GM12878 (cell line): ENCODE data around the gene HOXC5. TPM values are rescaled to one million over a fixed set of nuclear protein-coding genes. Genes with fewer than 3 reads are reported as not detected.

Source experiments
- ATAC-seq: fragments of 200-7000 bp; cut with Tn5 transposase; 3 replicates; pipeline ENCODE4 v1.9.1; 2020; ENCODE audit warnings: mild to moderate bottlenecking, moderate library complexity
- BruUV-seq: library from RNA; stranded (reverse); fragments of 400-500 nt; replicated peaks from 2 replicates; lab custom pipeline; 2021; lab: Mats Ljungman, UMichigan
- CTCF ChIA-PET: fragments of 300-600 bp; sonication (Branson Sonifier 250); formaldehyde crosslinking; extraction: SDS; loops from one replicate; lab custom pipeline; 2021; ENCODE audit warnings: inconsistent platforms; lab: Yijun Ruan, JAX
- POLR2A ChIA-PET: fragments of 350-600 bp; formaldehyde crosslinking; extraction: SDS; loops from one replicate; lab custom pipeline; 2021; ENCODE audit warnings: inconsistent platforms; lab: Charles Lee
- RAD21 ChIA-PET: fragments of 300-600 bp; sonication (Branson Sonifier 250); formaldehyde crosslinking; loops from one replicate; lab custom pipeline; 2023; ENCODE audit warnings: antibody characterized with exemption; ENCODE audit not compliant: unreplicated experiment; lab: Charles Lee
- SMC1A ChIA-PET: fragments of 300-600 bp; sonication (Branson Sonifier 250); formaldehyde crosslinking; loops from one replicate; lab custom pipeline; 2023; ENCODE audit not compliant: unreplicated experiment, uncharacterized antibody; lab: Charles Lee
- DNase-seq: peaks from one replicate; pipeline ENCODE4 v3.0.0-alpha.2; 2011; ENCODE audit warnings: low read depth, low spot score
- FAIRE-seq: peaks from 3 replicates; lab custom pipeline; 2011; peaks lifted over from hg19 to GRCh38; lab: Jason Lieb, UNC
- H2AFZ ChIP-seq: 2 replicates; pipeline ENCODE4 v1.6.0; 2011; ENCODE audit warnings: low read depth, low read length, control low read depth; ENCODE audit not compliant: control insufficient read depth
- H3K27ac ChIP-seq: 2 replicates; pipeline ENCODE4 v1.5.1; 2011; ENCODE audit warnings: control low read depth; ENCODE audit not compliant: control insufficient read depth, insufficient read depth
- H3K27me3 ChIP-seq, 2 experiments: replicated peaks in 1 of 2; 2 replicates each; pipeline versions ENCODE4 v1.6.0 to v1.6.1; 2011; ENCODE audit warnings: low read length in 1 of 2; ENCODE audit not compliant: control insufficient read depth in 2 of 2, insufficient read depth in 2 of 2
- H3K36me3 ChIP-seq, 2 experiments: 2 replicates each; pipeline ENCODE4 v1.5.1; 2011; ENCODE audit warnings: low read length in 1 of 2; ENCODE audit not compliant: control insufficient read depth in 2 of 2, insufficient read depth in 2 of 2
- H3K4me1 ChIP-seq: 2 replicates; pipeline ENCODE4 v1.6.1; 2011; ENCODE audit warnings: mild to moderate bottlenecking, low read length, moderate library complexity, mixed read lengths; ENCODE audit not compliant: control insufficient read depth, insufficient read depth
- H3K4me2 ChIP-seq: 2 replicates; pipeline ENCODE4 v1.6.0; 2011; ENCODE audit warnings: control low read depth; ENCODE audit not compliant: control insufficient read depth, insufficient read depth
- H3K4me3 ChIP-seq: fragments of 200-600 bp; sonication (generic); 2 replicates; pipeline ENCODE4 v1.5.1; 2016
- H3K79me2 ChIP-seq: 2 replicates; pipeline ENCODE4 v1.6.0; 2011; ENCODE audit warnings: low read length; ENCODE audit not compliant: control insufficient read depth, insufficient read depth
- H3K9ac ChIP-seq: 2 replicates; pipeline ENCODE4 v1.8.0; 2011; ENCODE audit warnings: low read length, control low read depth, mixed read lengths; ENCODE audit not compliant: control insufficient read depth, insufficient read depth
- H3K9me3 ChIP-seq: replicated peaks from 3 replicates; pipeline ENCODE4 v1.5.1; 2011; ENCODE audit warnings: mild to moderate bottlenecking, low read length; ENCODE audit not compliant: control insufficient read depth, insufficient read depth
- H4K20me1 ChIP-seq: 2 replicates; pipeline ENCODE4 v1.6.0; 2011; ENCODE audit not compliant: control insufficient read depth, insufficient read depth
- EZH2 ChIP-seq: IDR thresholded peaks from 2 replicates; pipeline ENCODE4 v1.6.1; 2012; ENCODE audit warnings: low read depth, mild to moderate bottlenecking, control low read depth, inconsistent platforms, low read length, borderline replicate concordance; ENCODE audit not compliant: control insufficient read depth
- HSF1 ChIP-seq: fragments of 150-350 bp; IDR thresholded peaks from 2 replicates; pipeline ENCODE4 v1.6.1; 2014; ENCODE audit warnings: mild to moderate bottlenecking, low read depth, low read length
- SIN3A ChIP-seq: IDR thresholded peaks from 2 replicates; pipeline ENCODE4 v1.6.1; 2012; ENCODE audit warnings: low read depth, low read length, improper control_type of control experiment
- SP1 ChIP-seq: IDR thresholded peaks from one replicate; pipeline ENCODE4 v1.6.1; 2011; ENCODE audit warnings: low read depth, low read length
- WGBS: methylation state at CpG from one replicate; pipeline ENCODE4 v1.1.6; 2016; ENCODE audit warnings: low lambda C conversion rate; ENCODE audit not compliant: insufficient replicate concordance, insufficient coverage; ENCODE audit errors: missing lambda C conversion rate; 5-methylcytosine and 5-hydroxymethylcytosine counted together
- in situ Hi-C: fragments of 300-500 bp; cut with MboI; formaldehyde crosslinking; loops from 9 replicates; pipeline ENCODE4 v1.14.3; 2018; ENCODE audit warnings: mixed read lengths
- intact Hi-C: fragments of 100-400 bp; cut with micrococcal nuclease; formaldehyde crosslinking; loops from one replicate; pipeline ENCODE4 v1.14.2; 2022; ENCODE audit not compliant: unreplicated experiment
- polyA plus RNA-seq, 11 experiments: library from polyadenylated mRNA; depleted of rRNA in 4 of 11; unstranded in 6 of 11; stranded (reverse) in 5 of 11; fragments of >200 nt; fragmentation: Nextera tagmentation in 4 of 11; fragmentation: Illumina TruSeq in 1 of 11; extraction: Ambion mirVana in 4 of 11; extraction: Trizol in 1 of 11; gene quantifications; 1 replicate in 1 of 11; 2 replicates in 10 of 11; pipeline versions ENCODE4 v1.2.1 to v1.2.3, GENCODE V29; 2011 to 2016; ENCODE audit warnings: inconsistent platforms in 2 of 11, missing spikeins in 2 of 11, low read depth in 1 of 11
- total RNA-seq, 4 experiments: library from RNA; depleted of rRNA in 3 of 4; stranded (reverse); fragments of >200 nt in 3 of 4; fragmentation: Illumina TruSeq in 1 of 4; extraction: Trizol in 1 of 4; gene quantifications; 2 replicates each; pipeline versions ENCODE4 v1.2.1 to v1.2.3, GENCODE V29; 2013 to 2021
- TF ChIP-seq, protein P1 (sequence below): fragments of 450-650 bp; conservative IDR thresholded peaks from 2 replicates; pipeline ENCODE4 v1.6.1; 2017; ENCODE audit warnings: mild to moderate bottlenecking, moderate library complexity

The HOXC5 gene
- total and polyA plus RNA-seq, 10 of the 15 experiments (the other 5 are each of a cell fraction or from before 2014, with no cell fraction given) = 0.11 TPM; not detected in 9

DNA sequence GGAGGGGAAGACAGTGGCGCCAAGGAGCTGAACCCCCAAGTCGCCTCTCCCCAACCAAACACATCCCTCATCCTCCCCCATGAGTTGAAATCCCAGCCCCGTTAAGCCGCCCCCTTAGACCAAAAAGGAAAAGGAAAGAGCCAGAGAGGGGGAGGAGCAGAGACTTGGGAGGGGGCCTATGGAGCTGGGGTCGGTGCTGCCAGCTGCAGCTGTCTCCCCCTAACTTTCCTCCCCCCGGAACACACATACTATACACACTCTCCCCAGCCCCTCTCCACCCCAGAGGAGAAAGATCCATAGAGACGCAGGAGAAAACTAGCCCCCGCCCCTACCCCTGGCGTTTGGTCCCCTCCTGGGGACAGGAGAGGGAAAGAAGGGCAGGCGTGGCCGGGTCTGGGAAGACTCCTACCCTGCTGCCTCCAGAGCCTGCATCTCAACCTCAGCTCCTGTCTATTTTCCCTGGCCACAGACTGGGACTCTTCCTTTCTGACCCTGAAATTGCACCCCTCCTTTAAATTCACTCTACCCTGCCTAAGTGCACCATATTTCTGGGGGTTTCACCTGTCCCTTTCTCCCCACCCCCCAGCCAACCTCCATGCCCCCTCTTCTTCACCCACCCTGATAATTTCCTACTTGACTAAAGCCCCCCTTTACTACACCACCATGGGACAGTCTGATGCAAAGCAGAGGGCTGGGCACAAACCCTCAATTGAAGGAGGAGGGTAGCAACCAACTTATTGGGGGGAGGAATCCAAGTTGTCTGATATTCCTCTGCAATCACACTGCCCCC, 34.5 kb upstream of the HOXC5 start:
- no peak overlapping the region for H3K4me2 ChIP-seq
- H3K27ac ChIP-seq = no peak overlapping the region
- intact Hi-C loops = no loop called here
- H3K4me1 ChIP-seq = peaks cover 7% of the 10 kb centered on the region
- no peak overlapping the region for H3K9ac ChIP-seq
- SMC1A ChIA-PET = interaction anchor here (0.8 to 1.3 kb wide), 4 partner anchors 34 to 209 kb away, joined by 3 read pairs; partner anchors contain the start of gene HOXC5
- 6% methylated on average over 11 of the region's 11 CpGs for WGBS
- ATAC-seq = no peak
- no peak for DNase-seq
- POLR2A ChIA-PET = interaction anchor here (0.6 kb wide), 2 partner anchors 12 to 20 kb away, joined by 3 to 6 read pairs; no protein-coding TSS in a partner anchor
- in situ Hi-C loops = no loop called here
- H3K36me3 ChIP-seq = no peaks in the 10 kb centered on the region
- CTCF ChIA-PET = interaction anchor here (1.0 to 4.2 kb wide), 9 partner anchors 9 to 233 kb away, joined by 3 to 20 read pairs (median 4); partner anchors contain the start of genes HOXC5 and SMUG1
- peaks cover 20 to 50% of the 10 kb centered on the region in 2 experiments for H3K27me3 ChIP-seq
- RAD21 ChIA-PET = interaction anchor here (0.7 kb wide), 1 partner anchor 25 kb away, joined by 3 read pairs; no protein-coding TSS in a partner anchor
- no peaks in the 10 kb centered on the region for H3K79me2 ChIP-seq
- no peaks in the 10 kb centered on the region for H4K20me1 ChIP-seq
- no TSS peak for BruUV-seq
- H3K9me3 ChIP-seq = no peaks in the 10 kb centered on the region
- TF ChIP-seq EZH2 = peak; percentile 17; the same call in 1 of the 2 replicates
- no peak for TF ChIP-seq SIN3A
- H3K4me3 ChIP-seq = no peak overlapping the region
- H2AFZ ChIP-seq = no peak overlapping the region
- FAIRE-seq = no peak

- Histone ChIP-seq H4K20me1 (no peaks in the 10 kb centered on the region), H3K4me3 (no peak overlapping the region), H2AFZ (no peak overlapping the region), H3K9me3 (no peaks in the 10 kb centered on the region), H3K27me3 (peaks cover 19 to 46% of the 10 kb centered on the region in 2 experiments), H3K4me2 (no peak overlapping the region), H3K27ac (no peak overlapping the region), H3K79me2 (no peaks in the 10 kb centered on the region), H3K36me3 (no peaks in the 10 kb centered on the region), H3K9ac (no peak overlapping the region), H3K4me1 (peaks cover 7% of the 10 kb centered on the region)
- no peak for TF ChIP-seq SP1
- no peak for TF ChIP-seq HSF1
- TF ChIP-seq, protein P1, sequence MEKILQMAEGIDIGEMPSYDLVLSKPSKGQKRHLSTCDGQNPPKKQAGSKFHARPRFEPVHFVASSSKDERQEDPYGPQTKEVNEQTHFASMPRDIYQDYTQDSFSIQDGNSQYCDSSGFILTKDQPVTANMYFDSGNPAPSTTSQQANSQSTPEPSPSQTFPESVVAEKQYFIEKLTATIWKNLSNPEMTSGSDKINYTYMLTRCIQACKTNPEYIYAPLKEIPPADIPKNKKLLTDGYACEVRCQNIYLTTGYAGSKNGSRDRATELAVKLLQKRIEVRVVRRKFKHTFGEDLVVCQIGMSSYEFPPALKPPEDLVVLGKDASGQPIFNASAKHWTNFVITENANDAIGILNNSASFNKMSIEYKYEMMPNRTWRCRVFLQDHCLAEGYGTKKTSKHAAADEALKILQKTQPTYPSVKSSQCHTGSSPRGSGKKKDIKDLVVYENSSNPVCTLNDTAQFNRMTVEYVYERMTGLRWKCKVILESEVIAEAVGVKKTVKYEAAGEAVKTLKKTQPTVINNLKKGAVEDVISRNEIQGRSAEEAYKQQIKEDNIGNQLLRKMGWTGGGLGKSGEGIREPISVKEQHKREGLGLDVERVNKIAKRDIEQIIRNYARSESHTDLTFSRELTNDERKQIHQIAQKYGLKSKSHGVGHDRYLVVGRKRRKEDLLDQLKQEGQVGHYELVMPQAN = no peak
- no peak for FAIRE-seq
- intact Hi-C loops = no loop called here
- WGBS = 17% methylated on average over 13 of the region's 13 CpGs
- RAD21 ChIA-PET = interaction anchor here (1.2 kb wide), 1 partner anchor 190 kb away, joined by 3 read pairs; the partner anchor contains the start of gene SMUG1
- CTCF ChIA-PET = interaction anchor here (1.6 to 4.2 kb wide), 6 partner anchors 34 to 216 kb away, joined by 4 to 20 read pairs (median 8); partner anchors contain the start of gene HOXC5
- no peak for ATAC-seq
- SMC1A ChIA-PET = interaction anchor here (1.1 kb wide), 2 partner anchors 34 to 202 kb away, joined by 3 read pairs; partner anchors contain the start of gene HOXC5
- in situ Hi-C loops = no loop called here
- no peak for DNase-seq
- POLR2A ChIA-PET = interaction anchor here (0.6 kb wide), 2 partner anchors 12 to 19 kb away, joined by 3 to 6 read pairs; no protein-coding TSS in a partner anchor
- no TSS peak for BruUV-seq
Observed at GRCh38 chr12:53998900-53999236, 34.0 kb upstream of the HOXC5 start.
